22Rv1 (cell line): ENCODE results near the gene MRPL41.

ENCODE experiments used
- H3K27ac ChIP-seq: fragments of 450-650 bp; 2 replicates; pipeline ENCODE4 v1.5.1; 2017
- CTCF ChIP-seq: fragments of 450-650 bp; IDR thresholded peaks from 2 replicates; pipeline ENCODE4 v1.5.1; 2017; ENCODE audit warnings: mild to moderate bottlenecking
- ZFX ChIP-seq: fragments of 450-650 bp; IDR thresholded peaks from 2 replicates; pipeline ENCODE4 v1.6.1; 2017; ENCODE audit warnings: antibody characterized with exemption, borderline replicate concordance

The MRPL41 gene

DNA sequence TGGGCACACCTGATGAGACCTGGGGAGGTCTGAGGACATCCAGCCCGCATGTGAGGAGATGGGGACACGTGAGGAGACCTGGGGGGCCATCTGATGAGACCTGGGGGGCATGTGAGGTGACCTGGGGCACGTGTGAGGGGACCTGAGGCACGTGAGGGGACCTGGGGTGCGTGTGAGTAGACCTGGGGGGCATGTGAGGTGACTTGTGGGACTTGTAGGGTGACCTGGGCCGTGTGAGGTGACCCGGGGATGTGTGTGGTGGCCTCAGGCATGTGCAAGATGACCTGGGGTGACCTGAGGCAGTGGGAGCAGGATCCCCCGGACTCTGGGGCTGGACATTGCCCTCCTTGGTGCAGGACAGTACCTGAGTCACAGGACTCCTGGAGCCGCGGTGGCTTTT, 32.1 kb upstream of the MRPL41 start:
- no peak for TF ChIP-seq ZFX
- TF ChIP-seq CTCF: no peak
- no peak overlapping the region for H3K27ac ChIP-seq

GRCh38 chr9:137520614-137521404, 30.9 kb upstream of the MRPL41 start:
- TF ChIP-seq ZFX (no peak), CTCF (no peak)
- H3K27ac ChIP-seq: no peak overlapping the region

DNA sequence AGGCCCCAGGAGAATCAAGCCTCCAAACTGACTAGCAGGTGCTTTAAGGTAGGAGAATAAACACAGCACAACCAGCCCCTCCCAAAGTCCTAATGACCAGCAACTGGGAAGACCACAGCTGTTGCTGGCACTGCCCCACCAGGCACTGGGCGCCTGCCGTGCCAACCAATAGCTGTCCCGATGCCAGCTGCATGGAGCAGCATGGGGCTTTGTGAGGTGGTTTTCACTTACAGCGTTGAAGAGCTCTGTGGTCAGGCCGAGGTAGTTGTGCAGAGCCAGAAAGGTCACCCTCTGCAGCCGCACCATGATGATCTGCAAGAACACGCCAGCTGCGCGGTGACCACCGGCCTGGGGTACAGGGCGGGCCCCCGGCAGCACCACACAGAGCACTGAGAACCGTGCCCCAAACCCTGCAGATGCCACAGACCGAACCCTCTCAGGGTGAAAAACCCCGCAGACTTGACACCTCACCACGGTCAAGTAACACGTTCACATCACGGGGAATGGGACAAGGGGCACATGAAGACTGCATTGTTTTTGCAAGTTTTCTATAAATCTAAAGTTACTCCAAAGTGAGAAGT, 30.2 kb upstream of the MRPL41 start:
- TF ChIP-seq CTCF: no peak
- TF ChIP-seq ZFX: no peak
- H3K27ac ChIP-seq: no peak overlapping the region

- no peak overlapping the region for H3K27ac ChIP-seq
- no peak for TF ChIP-seq CTCF
- no peak for TF ChIP-seq ZFX
These were observed 28.8 kb upstream of the MRPL41 start for GRCh38 chr9:137522746-137523455.

DNA sequence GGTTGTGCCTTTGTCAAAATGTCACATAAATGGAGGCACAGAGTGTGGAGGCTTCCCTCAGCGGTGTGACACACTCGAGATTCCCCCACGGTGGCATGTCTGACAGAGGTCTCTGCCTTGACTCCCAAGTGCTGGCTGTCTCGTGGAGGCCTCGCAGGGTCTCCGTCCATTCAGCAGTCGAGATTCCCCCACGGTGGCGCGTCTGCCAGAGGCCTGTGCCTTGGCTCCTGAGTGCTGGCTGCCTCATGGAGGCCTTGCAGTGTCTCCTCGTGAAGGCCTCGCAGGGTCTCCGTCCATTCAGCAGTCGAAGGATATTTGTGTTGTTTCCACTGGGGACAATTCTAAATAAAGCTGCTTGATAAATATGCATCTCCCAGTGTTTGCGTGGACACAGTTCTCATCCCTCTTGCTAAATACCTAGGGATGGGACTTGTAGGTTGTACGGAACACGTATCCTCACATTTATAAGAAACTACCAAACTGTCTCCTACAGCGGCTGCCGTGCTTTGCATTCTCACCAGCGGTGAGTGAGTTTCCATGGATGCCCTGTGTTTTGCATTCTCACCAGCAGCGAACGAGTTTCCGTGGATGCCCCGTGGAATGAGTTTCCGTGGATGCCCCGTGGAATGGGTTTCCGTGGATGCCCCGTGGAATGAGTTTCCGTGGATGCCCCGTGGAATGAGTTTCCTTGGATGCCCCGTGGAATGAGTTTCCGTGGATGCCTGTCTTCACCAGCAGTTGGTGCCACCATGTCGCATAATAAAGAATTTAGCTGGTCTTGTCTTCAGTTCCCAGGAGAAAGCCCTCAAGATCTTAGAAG, 27.3 kb upstream of the MRPL41 start:
- TF ChIP-seq CTCF (no peak), ZFX (no peak)

GRCh38 chr9:137524981-137525317, 26.7 kb upstream of the MRPL41 start:
- TF ChIP-seq CTCF (no peak), ZFX (no peak)
- no peak overlapping the region for H3K27ac ChIP-seq

More for the DNA sequence above, 27.3 kb upstream of the MRPL41 start:
- no peak overlapping the region for H3K27ac ChIP-seq
